Measurements from ENCODE around the gene BPTF.

DNA sequence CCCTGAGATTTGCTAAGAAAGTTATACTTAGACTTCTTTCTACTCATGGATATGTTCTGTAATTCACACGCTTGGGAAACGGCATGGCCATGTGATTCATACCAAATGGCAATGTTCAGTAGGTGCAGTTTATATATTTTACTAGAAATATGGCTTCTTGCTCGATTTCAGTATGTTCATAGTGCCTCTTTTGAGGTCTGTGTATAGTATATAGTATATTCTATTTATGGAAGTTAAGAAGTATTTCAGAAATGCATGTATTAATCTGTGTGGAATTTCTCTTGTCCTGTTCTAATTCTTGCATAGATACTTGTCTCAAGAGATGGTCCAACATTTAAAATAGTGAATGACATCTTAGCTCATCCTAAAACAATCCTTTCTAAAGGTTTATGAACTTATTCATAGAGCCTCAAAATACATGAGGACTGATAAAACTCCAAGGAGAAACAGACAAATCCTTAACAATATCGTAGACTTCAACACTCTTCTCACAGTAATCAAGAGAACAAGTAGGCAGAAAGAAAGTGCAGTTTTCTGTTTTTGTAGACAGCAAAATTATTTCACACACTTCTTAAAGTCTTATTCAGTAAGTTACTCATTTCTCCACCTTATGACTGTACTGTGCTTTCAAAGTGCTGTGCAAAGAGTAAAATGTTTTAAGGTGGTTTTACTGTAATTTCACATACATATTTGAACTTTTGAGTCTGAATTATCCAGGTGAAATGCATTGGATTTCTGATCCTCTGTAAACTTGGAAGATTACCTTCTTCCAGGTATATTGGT is 11.1 kb downstream of the BPTF start:
- TF ChIP-seq TAF1 (IDR thresholded peaks at IDR 0.05; ENCODE audit: borderline replicate concordance, insufficient read depth, low read length) (no peak), POLR2AphosphoS5 (IDR thresholded peaks at IDR 0.05; ENCODE audit: low read depth, low read length) (no peak), SIN3A (IDR thresholded peaks at IDR 0.05; ENCODE audit: borderline replicate concordance, insufficient read depth, low read length) (no peak), FOXP2 (optimal IDR thresholded peaks at IDR 0.05; ENCODE audit: borderline replicate concordance, extremely low read depth, extremely low read length, insufficient read depth) (no peak)
- TF ChIP-seq, protein P1, sequence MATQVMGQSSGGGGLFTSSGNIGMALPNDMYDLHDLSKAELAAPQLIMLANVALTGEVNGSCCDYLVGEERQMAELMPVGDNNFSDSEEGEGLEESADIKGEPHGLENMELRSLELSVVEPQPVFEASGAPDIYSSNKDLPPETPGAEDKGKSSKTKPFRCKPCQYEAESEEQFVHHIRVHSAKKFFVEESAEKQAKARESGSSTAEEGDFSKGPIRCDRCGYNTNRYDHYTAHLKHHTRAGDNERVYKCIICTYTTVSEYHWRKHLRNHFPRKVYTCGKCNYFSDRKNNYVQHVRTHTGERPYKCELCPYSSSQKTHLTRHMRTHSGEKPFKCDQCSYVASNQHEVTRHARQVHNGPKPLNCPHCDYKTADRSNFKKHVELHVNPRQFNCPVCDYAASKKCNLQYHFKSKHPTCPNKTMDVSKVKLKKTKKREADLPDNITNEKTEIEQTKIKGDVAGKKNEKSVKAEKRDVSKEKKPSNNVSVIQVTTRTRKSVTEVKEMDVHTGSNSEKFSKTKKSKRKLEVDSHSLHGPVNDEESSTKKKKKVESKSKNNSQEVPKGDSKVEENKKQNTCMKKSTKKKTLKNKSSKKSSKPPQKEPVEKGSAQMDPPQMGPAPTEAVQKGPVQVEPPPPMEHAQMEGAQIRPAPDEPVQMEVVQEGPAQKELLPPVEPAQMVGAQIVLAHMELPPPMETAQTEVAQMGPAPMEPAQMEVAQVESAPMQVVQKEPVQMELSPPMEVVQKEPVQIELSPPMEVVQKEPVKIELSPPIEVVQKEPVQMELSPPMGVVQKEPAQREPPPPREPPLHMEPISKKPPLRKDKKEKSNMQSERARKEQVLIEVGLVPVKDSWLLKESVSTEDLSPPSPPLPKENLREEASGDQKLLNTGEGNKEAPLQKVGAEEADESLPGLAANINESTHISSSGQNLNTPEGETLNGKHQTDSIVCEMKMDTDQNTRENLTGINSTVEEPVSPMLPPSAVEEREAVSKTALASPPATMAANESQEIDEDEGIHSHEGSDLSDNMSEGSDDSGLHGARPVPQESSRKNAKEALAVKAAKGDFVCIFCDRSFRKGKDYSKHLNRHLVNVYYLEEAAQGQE (IDR thresholded peaks at IDR 0.05; ENCODE audit: insufficient read depth in 1 of 2, low read depth in 2 of 2, low read length in 2 of 2), result no peak
